ENCODE results near the gene ATP2A1.

Gene ATP2A1

DNA sequence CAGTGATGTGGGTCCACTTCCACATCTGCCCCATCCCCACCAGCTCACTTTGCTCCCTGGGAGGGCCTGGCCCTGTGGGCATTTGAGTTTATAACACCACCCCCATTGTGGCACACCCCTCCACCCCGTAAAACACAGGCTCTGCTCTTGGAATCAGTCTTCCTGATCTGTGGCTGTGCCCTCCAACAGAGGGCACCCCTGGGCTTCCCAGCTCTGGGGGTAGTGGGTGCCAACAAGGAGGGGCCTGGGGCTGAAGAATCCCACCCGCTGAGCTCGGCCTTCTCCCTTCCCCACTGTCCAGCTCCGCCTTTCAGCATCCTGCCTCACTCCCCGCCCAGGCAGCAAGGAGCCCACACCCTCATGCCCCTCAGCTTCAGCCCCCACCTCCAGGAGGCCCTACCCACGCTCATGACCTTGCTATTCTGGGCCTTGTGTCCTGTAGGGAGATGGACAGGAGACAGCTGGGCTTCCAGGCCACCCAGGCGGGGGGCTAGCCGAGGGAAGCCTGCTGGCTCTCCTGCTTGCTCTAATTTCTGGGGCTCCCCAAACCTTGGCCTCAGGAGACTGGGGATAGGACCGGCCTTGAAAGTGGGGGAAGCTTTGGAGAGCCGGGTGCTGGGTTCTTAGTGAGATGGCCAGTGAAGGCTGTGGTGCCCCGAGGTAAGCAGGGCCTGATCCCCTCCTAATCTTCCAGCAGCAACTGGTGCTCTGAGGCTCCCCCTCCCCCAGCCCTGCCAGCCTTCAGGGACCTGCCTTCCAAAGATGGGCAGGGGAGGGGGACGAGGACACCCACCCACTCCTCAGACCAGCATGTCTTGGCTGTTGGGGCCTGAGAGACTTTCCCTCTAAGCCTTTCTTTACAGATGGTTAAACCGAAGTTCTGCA, 2.9 kb upstream of the ATP2A1 start:
- Histone ChIP-seq H3K4me3 (ENCODE audit: low read depth, low read length) (no peak overlapping the region), H3K9ac (no peak overlapping the region), H3K27ac (no peak overlapping the region), H3K79me2 (no peaks in the 10 kb centered on the region), H2AFZ (no peak overlapping the region), H3K4me1 (no peaks in the 10 kb centered on the region), H3K36me3 (ENCODE audit: control insufficient read depth, insufficient read depth, low read length) (no peaks in the 10 kb centered on the region), H3K27me3 (ENCODE audit: control insufficient read depth, insufficient read depth, low read length) (no peaks in the 10 kb centered on the region), H3K4me2 (ENCODE audit: low read length) (no peak overlapping the region), H3K9me3 (ENCODE audit: control insufficient read depth, low read length) (no peaks in the 10 kb centered on the region)
- TF ChIP-seq, protein P1, sequence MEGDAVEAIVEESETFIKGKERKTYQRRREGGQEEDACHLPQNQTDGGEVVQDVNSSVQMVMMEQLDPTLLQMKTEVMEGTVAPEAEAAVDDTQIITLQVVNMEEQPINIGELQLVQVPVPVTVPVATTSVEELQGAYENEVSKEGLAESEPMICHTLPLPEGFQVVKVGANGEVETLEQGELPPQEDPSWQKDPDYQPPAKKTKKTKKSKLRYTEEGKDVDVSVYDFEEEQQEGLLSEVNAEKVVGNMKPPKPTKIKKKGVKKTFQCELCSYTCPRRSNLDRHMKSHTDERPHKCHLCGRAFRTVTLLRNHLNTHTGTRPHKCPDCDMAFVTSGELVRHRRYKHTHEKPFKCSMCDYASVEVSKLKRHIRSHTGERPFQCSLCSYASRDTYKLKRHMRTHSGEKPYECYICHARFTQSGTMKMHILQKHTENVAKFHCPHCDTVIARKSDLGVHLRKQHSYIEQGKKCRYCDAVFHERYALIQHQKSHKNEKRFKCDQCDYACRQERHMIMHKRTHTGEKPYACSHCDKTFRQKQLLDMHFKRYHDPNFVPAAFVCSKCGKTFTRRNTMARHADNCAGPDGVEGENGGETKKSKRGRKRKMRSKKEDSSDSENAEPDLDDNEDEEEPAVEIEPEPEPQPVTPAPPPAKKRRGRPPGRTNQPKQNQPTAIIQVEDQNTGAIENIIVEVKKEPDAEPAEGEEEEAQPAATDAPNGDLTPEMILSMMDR (IDR thresholded peaks at IDR 0.05): no peak

DNA sequence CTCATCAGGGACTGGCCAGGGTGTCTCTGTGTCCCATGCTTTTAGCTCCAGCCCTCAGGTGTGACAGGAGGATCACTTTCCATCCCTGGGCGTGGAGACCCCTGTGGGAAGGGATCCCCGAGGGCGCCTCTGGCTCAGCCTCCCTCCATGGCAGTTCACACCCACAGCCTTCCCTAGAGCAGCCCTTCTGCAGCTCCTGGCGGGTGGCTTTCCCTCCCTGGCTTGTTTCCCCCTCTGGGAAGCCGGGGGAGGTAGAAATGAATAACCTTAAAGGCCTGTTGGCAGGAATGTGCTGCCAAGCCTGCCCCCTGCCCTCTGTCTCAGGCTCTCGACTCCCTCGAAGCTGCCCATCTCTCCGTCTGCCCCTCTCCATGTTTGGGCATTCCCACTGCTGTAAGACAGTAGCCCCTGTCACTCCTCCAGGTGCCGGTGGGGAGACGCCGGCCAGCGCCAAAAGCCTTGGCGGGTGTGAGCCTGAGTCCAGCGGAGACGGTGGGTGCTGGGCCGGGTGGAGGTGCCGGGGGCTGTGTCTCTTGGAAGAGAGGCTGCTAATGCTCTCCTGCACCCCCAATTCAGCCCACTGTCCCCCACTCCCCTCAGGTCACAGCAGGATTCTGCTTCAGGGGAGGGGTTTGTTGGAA, 2.1 kb upstream of the ATP2A1 start:
- TF ChIP-seq, protein P1 (IDR thresholded peaks at IDR 0.05): no peak

DNA sequence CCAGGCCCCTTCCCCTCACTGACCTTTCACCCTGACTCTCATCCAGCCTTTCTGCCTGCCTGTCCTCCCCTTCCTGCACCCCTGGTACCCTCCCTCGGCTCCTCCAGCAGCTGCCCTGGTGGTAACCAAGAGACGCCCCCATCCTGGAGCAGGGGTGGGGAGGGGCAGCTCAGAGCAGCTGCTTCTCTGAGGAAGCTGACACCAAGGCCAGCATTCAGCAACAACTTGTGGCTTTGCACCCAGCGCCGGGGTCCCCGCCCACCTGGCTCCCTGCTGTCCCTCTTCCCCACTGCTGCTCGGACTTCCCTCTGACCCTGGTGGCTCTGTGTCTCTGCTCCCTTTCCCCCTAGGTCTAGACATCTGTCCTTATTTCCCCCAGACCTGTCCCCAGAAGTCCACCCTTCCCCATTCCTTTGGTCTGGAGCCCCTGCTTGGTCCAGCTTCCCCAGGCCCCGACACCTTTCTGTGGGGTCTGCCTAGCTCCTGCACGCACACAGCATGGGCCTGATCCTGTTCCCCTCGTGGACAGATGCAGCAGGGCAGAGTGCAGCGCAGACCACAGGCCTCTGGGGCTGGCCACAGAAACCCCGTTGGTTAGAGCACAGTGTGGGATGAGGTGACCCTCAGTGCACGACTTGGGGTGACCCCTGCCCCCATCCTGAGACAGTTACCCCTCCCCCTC, 1.2 kb upstream of the ATP2A1 start:
- H3K4me2 ChIP-seq (ENCODE audit: low read length): no peak overlapping the region
- TF ChIP-seq, protein P1 (IDR thresholded peaks at IDR 0.05): no peak
- H3K36me3 ChIP-seq (ENCODE audit: control insufficient read depth, insufficient read depth, low read length): no peaks in the 10 kb centered on the region
- no peaks in the 10 kb centered on the region for H3K9me3 ChIP-seq (ENCODE audit: control insufficient read depth, low read length)
- no peaks in the 10 kb centered on the region for H3K4me1 ChIP-seq
- H3K4me3 ChIP-seq (ENCODE audit: low read depth, low read length): no peak overlapping the region
- H3K27me3 ChIP-seq (ENCODE audit: control insufficient read depth, insufficient read depth, low read length): no peaks in the 10 kb centered on the region
- H3K9ac ChIP-seq: no peak overlapping the region
- H3K27ac ChIP-seq: no peak overlapping the region
- H2AFZ ChIP-seq: no peak overlapping the region
- H3K79me2 ChIP-seq: no peaks in the 10 kb centered on the region

More for the DNA sequence above, 2.1 kb upstream of the ATP2A1 start:
- Histone ChIP-seq H3K79me2 (no peaks in the 10 kb centered on the region), H3K9me3 (ENCODE audit: control insufficient read depth, low read length) (no peaks in the 10 kb centered on the region), H3K36me3 (ENCODE audit: control insufficient read depth, insufficient read depth, low read length) (no peaks in the 10 kb centered on the region), H3K27me3 (ENCODE audit: control insufficient read depth, insufficient read depth, low read length) (no peaks in the 10 kb centered on the region), H3K4me2 (ENCODE audit: low read length) (no peak overlapping the region), H3K4me3 (ENCODE audit: low read depth, low read length) (no peak overlapping the region), H3K9ac (no peak overlapping the region), H3K4me1 (no peaks in the 10 kb centered on the region), H3K27ac (no peak overlapping the region), H2AFZ (no peak overlapping the region)

DNA sequence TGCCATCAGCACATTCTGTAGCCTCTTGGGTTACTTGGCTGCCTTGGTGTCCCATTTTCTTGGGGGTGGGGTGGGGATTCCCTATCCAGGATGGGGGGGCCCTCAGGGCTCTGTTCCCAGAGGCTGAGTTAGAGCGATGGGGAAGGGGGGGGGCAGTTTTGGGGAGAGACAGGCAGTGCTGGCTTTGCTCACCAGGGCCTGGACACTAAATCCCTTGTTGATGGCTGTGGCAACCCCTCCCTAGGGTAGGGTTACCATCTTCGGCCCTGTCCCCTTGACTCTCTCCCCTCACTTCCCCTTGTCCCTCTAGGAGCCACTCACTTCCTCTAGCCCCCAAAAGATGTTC, 660 bp upstream of the ATP2A1 start:
- H3K79me2 ChIP-seq: no peaks in the 10 kb centered on the region
- peaks cover under 1% of the 10 kb centered on the region for H3K4me1 ChIP-seq
- no peak overlapping the region for H3K4me3 ChIP-seq (ENCODE audit: low read depth, low read length)

More for the DNA sequence above, 660 bp upstream of the ATP2A1 start:
- no peaks in the 10 kb centered on the region for H3K36me3 ChIP-seq (ENCODE audit: control insufficient read depth, insufficient read depth, low read length)
- no peak overlapping the region for H3K27ac ChIP-seq
- no peaks in the 10 kb centered on the region for H3K9me3 ChIP-seq (ENCODE audit: control insufficient read depth, low read length)
- H3K27me3 ChIP-seq (ENCODE audit: control insufficient read depth, insufficient read depth, low read length): no peaks in the 10 kb centered on the region
- no peak overlapping the region for H2AFZ ChIP-seq
- no peak overlapping the region for H3K4me2 ChIP-seq (ENCODE audit: low read length)
- no peak overlapping the region for H3K9ac ChIP-seq
- TF ChIP-seq, protein P1 (IDR thresholded peaks at IDR 0.05): no peak
